ENCODE data around the gene LRRC27.

DNA sequence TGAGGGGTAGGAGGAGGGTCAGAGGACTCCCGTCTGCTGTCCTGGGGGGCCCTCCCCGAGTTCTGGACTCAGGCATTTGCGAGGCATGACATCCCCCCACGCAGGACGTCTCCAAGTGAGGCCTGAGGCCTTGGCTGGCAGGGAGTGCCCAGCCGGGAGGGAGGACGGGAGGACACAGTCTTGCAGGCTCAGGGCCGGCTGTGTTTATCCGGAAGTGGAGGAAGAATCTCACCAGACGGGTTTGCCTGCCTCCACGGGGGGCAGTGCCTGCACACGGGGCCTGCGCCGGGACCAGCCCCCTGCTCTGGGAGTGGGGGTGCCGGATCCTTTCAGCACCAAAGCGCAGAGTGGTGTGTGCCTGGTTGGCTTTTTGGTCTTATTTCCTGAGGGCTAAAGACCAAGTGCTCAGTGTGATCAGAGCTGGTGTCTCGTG, 75.9 kb downstream of the LRRC27 start:
- TF ChIP-seq POLR2A (IDR thresholded peaks at IDR 0.05) = peak; percentile 64
- TF ChIP-seq CTCF (IDR thresholded peaks at IDR 0.05) = peak in 2 of 4 experiments; percentile 33 to 35
- TF ChIP-seq POLR2AphosphoS5 (IDR thresholded peaks at IDR 0.05) = peak; percentile 95

Data from prostate gland (tissue), 2 donors.